Left renal pelvis (tissue), 4 donors: ENCODE results near the gene FSD1L. TPM values are rescaled to one million over a fixed set of nuclear protein-coding genes. Genes with fewer than 3 reads are reported as not detected.
"Not testable (repeated sequence)": the region's sequence is repeated elsewhere in the genome, so short reads cannot be mapped to it uniquely, and the experiment has no call there.

ENCODE experiments used
- DNase-seq, 4 donors: peaks; one replicate each; pipeline ENCODE4 v3.0.0-alpha.2; 2013; ENCODE audit warnings: low read depth in 4 of 4, low spot score in 3 of 4
- polyA plus RNA-seq, 4 donors: library from polyadenylated mRNA; unstranded; fragments of 120-200 nt; gene quantifications; one replicate each; pipeline ENCODE4 v1.2.1, GENCODE V29; 2013; ENCODE audit not compliant: insufficient read length in 4 of 4

Gene FSD1L
- polyA plus RNA-seq, 4 donors = 5.7 to 11.2 (median 9.5) TPM

- DNase-seq = no peak
These were observed 88.3 kb downstream of the FSD1L start for GRCh38 chr9:105535920-105536668.

GRCh38 chr9:105539452-105539851 is 91.6 kb downstream of the FSD1L start:
- no peak for DNase-seq

GRCh38 chr9:105541838-105542237 is 94.0 kb downstream of the FSD1L start:
- DNase-seq = no peak

- no peak for DNase-seq
These were observed 106.2 kb downstream of the FSD1L start for GRCh38 chr9:105554042-105554441.

- DNase-seq = peak; percentile 59 to 78 (median 68)
These were observed 110.2 kb downstream of the FSD1L start, which contains the start of gene FKTN for GRCh38 chr9:105557804-105558610. TSS of gene FKTN (plus strand) at chr9:105558131. CDS start at chr9:105575033, 16,902 bp downstream.

GRCh38 chr9:105572455-105572854 is 124.6 kb downstream of the FSD1L start:
- DNase-seq = no peak

- not testable (repeated sequence) for DNase-seq
These were observed 132.1 kb downstream of the FSD1L start for GRCh38 chr9:105579952-105580351.

- not testable (repeated sequence) for DNase-seq
These were observed 133.7 kb downstream of the FSD1L start for GRCh38 chr9:105581550-105581949.

- no peak for DNase-seq
These were observed 145.3 kb downstream of the FSD1L start for GRCh38 chr9:105593145-105593544.

Other genes with a start within 250 kb of the FSD1L start
- 10 to 100 TPM; 33.4 to 61.0 (median 50.7) TPM for gene SLC44A1, start 203.4 kb upstream of the FSD1L start, polyA plus RNA-seq
- gene FKTN, start 110.1 kb downstream of the FSD1L start, polyA plus RNA-seq = 10 to 100 TPM; 22.4 to 29.2 (median 26.5) TPM
- gene TAL2, start 214.4 kb downstream of the FSD1L start, polyA plus RNA-seq = 1 to 10 TPM in 3 of 4 donors, under 1 TPM in 1; 0.89 to 3.2 (median 2.0) TPM
- gene TMEM38B, start 246.5 kb downstream of the FSD1L start, polyA plus RNA-seq = 10 to 100 TPM; 12.7 to 50.7 (median 45.1) TPM